ENCODE results near the gene SLC12A9.
"Not testable (repeated sequence)": the region's sequence is repeated elsewhere in the genome, so short reads cannot be mapped to it uniquely, and the experiment has no call there.

SLC12A9 gene

DNA sequence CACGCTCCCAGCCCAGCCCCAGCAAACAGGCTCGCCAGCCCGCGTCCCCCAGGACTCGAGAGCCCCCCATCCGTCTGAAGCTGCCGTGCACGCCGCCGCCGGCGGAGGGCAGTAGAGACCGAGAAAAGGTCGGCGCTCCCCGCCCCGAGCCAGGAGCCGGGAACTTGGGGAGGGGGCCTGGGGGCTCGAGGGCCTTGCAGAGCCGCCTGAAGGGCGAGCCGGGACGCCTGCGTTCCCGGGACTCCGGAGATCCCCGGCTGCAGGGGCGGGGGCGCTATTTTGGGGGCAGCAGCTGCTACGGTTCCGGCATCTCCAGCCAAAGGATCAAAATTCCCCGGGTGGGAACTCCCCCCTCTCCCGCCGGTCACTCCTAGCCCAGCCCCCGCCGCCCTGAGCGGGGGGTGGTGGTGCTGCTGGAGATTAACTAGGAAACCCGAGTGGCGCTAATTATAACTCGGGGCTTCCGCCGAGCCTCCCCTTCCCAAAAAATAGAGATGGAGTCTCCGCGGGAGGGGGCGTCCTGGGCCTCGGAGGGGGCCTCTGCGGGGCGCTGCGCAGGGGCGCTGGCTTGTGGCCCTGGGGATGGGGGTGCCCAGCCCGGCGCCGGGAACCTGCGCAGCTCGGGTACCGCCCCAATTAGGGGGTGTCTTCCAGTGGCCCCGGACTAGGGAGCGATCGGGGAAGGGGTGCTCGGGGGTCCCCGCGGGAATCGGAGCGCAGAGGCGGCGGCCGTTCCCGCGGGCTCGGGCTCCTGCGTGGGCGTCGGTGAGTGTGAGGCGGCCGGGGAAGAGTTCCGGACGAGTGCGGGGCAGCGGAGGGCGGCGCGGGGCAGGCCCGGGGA is 42.6 kb downstream of the SLC12A9 start:
- no peak for DNase-seq (ENCODE audit: extremely low read depth in 1 of 2, low read depth in 1 of 2)

DNA sequence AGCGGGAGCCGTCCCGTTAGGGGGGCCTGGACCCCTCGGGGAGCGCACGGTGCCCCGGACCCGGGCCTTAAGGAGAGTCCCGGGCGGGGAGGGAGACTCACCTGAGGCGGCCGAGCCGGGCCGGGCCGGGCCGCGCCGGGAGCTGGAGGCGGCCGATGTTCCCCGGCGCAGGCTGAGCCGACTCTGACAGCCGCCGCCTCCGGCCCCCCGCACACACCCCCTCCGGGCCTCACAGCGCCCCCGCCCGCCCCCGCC is 43.1 kb downstream of the SLC12A9 start, which contains the start of gene ACHE:
Gene ACHE (minus strand): TSS at position 188 of the 255 bp plus-strand sequence. CDS start 1,656 bp downstream, outside the sequence.
- DNase-seq (ENCODE audit: extremely low read depth in 1 of 2, low read depth in 1 of 2) = no peak

DNA sequence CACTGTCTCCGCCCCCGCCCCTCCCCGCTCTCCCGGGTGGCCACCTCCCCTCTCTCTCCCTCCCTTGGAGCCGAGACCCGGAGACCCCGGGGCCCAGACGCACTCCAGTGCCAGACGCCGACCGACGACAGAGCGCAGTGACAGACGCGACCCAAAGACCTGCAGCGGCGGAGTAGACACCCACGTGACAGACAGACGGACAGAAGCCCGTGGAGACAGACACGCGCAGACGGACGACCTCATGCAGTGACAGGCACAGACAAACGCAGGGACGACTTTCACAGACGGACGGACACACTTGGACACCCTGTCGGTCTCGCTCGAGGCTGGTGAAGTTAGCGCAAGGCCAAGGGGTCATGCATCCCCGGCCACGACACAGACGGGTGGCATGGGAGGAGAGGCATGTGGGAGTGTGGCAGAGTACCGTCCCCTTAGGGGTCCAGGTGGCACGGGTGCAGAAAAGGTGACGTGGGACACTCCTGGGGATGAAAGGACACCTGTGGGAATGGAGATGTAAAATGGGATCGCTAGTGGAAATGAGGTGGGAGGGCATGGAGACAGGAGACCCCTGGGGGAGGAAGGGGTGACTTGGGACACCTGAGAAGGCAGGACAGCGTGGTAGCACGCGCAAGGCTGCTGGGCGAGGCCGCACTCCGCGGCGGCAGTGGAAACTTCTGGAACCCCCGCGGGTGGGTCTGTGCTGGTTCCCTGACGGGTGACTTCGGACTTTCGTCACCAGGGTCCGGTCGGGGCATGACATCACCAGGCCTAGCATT is 43.6 kb downstream of the SLC12A9 start:
- DNase-seq (ENCODE audit: extremely low read depth in 1 of 2, low read depth in 1 of 2) = no peak

DNA sequence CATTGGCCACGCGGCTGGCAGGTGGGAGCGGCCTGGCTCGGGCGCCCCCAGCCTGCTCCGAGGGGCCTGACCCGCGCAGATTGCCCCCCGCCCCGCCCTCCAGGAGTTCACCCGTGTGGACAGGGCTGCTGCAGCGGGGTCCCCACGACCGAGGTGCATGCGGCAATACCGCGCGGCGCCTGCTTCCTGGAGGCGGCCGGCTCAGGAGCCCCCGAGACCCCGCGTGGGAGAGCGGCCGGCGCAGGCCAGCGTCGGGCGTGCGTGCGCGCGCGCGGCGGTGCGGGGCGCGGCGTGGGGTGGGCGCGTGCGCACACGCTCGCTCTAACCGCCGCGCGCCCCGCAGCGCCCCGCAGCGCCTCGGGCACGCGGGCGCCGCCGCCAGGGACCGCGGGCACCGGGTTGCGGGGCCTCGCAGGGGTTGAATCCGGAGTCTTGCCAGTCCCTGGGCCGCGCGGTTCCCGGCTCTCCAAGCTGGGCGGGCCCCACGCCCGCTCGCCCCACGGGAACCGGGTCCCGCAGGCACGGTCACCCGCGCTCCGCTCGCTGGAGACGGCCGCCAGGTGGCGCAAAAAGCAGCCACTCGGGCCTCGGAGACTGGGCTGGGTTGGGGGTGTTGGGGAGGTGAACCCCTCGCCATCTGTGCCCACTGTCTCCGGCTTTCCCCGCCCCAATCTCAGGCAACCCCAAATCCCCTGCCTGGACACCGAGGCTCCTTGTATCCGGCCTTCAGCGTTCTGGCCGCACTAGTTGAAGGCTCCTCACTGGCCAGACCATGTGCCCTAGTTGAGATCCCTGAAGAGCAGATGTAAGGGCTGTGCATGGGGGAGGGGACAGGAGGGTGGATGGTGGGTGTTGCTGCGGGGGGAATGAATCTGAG is 44.5 kb downstream of the SLC12A9 start:
- no peak for DNase-seq (ENCODE audit: extremely low read depth in 1 of 2, low read depth in 1 of 2)

GRCh38 chr7:100897772-100898454 is 45.4 kb downstream of the SLC12A9 start:
- DNase-seq (ENCODE audit: extremely low read depth in 1 of 2, low read depth in 1 of 2) = no peak

GRCh38 chr7:100899432-100899831 is 46.9 kb downstream of the SLC12A9 start:
- no peak for DNase-seq (ENCODE audit: extremely low read depth in 1 of 2, low read depth in 1 of 2)

DNA sequence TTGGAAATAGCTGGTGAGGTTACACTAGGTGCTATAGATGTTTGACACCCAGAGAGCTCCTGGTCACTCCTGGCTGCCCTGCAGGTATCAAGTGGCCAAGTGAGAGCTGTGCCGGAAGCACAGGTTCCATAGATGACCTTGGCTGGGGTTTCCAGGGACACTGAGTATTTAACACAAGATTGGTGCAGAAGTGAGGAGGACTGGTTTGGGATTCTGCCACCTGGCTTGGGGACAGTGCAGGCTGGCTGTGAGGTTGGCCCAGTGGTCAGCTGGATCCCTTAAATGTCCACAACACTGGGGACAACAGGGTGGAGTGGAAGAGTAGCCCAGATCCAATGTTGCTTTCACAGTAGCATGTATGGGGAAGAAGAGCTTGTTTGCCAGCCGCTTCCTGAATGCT is 48.5 kb downstream of the SLC12A9 start:
- no peak for DNase-seq (ENCODE audit: extremely low read depth in 1 of 2, low read depth in 1 of 2)

DNA sequence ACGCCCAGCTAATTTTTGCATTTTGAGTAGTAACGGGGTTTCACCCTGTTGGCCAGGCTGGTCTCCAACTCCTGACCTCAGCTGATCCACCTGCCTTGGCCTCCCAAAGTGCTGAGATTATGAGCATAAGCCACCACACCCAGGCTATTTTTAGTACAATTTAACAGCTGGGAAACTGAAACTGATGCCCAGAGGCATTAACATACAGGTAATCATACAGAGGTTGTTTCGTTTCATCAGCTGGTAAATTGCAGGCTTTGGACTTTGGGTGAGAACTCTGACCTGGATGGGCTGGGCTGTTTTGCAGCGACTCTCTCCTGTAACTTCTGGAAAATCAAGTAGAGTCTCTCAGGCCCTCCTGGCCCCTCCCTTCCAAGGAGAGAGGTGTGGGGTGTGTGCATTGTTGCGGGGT is 49.4 kb downstream of the SLC12A9 start:
- DNase-seq (ENCODE audit: extremely low read depth in 1 of 2, low read depth in 1 of 2) = no peak

- DNase-seq (ENCODE audit: extremely low read depth in 1 of 2, low read depth in 1 of 2) = no peak
Observed at GRCh38 chr7:100902638-100903037, 50.1 kb downstream of the SLC12A9 start.

DNA sequence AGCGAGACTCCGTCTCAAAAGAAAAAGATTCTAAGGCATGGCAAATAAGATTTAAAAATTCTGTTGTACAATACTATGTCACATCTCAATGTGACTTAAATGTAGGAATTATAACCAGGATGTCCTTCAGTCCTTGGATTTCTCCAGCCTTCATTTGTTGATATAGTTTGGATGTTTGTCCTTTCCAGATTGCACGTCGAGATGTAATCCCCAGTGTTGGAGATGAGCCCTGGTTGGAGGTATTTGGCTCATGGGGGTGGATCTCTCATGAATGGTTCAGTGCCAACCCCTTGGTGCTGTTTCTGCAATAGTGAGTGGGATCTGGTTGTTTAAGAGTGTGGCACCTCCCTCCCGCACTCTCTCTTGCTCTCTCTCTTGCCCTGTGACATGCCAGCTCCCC is 56.0 kb downstream of the SLC12A9 start:
- no peak for DNase-seq (ENCODE audit: extremely low read depth in 1 of 2, low read depth in 1 of 2)

DNA sequence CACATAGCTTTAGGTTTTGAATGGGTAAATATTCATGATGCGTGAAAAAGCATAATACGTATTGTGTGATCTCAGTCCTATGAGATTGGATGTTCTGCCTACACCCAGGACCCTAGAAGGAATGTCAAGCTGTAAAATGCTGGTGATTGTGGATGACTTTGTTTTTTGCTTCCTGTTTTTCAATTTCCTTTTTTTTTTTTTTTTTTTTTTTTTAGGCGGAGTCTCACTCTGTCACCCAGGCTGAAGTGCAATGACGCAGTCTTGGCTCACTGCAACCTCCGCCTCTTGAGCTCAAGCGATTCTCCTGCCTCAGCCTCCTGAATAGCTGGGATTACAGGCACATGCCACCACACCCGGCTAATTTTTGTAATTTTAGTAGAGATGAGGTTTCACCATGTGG is 57.9 kb downstream of the SLC12A9 start:
- not testable (repeated sequence) for DNase-seq (ENCODE audit: extremely low read depth in 1 of 2, low read depth in 1 of 2)

- DNase-seq (ENCODE audit: extremely low read depth in 1 of 2, low read depth in 1 of 2) = no peak
Observed at GRCh38 chr7:100911484-100911883, 59.0 kb downstream of the SLC12A9 start.

GRCh38 chr7:100914208-100914878 is 61.8 kb downstream of the SLC12A9 start:
- no peak for DNase-seq (ENCODE audit: extremely low read depth in 1 of 2, low read depth in 1 of 2)

- DNase-seq (ENCODE audit: extremely low read depth in 1 of 2, low read depth in 1 of 2) = no peak
Observed at GRCh38 chr7:100914879-100915447, 62.5 kb downstream of the SLC12A9 start.
